ENCODE data around the gene AGT.

DNA sequence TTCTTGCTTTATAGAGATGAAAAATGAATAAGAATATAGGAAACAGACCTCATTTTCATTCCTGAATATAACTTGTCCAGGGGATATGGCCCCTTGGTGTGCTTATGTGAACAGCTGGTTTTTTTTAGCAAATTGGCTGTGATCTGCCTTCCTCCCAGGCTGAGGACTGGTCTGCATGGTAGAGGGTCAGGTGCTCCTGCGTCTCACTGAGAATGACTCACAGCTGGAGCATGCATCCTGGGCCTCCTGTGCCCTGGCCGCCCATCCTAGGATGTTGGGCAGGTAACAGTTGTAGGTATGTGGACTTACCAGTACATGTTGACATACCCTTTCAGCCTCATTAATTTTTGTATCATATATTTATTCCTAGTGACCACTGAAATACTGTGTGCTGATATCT lies 29.8 kb downstream of the AGT start:
- no peak for TF ChIP-seq POLR2AphosphoS5 (IDR thresholded peaks at IDR 0.05)
- TF ChIP-seq, protein P1, sequence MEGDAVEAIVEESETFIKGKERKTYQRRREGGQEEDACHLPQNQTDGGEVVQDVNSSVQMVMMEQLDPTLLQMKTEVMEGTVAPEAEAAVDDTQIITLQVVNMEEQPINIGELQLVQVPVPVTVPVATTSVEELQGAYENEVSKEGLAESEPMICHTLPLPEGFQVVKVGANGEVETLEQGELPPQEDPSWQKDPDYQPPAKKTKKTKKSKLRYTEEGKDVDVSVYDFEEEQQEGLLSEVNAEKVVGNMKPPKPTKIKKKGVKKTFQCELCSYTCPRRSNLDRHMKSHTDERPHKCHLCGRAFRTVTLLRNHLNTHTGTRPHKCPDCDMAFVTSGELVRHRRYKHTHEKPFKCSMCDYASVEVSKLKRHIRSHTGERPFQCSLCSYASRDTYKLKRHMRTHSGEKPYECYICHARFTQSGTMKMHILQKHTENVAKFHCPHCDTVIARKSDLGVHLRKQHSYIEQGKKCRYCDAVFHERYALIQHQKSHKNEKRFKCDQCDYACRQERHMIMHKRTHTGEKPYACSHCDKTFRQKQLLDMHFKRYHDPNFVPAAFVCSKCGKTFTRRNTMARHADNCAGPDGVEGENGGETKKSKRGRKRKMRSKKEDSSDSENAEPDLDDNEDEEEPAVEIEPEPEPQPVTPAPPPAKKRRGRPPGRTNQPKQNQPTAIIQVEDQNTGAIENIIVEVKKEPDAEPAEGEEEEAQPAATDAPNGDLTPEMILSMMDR (IDR thresholded peaks at IDR 0.05): no peak
- no peak for TF ChIP-seq POLR2A (IDR thresholded peaks at IDR 0.05)
- no peak for TF ChIP-seq EP300 (IDR thresholded peaks at IDR 0.05)
